Measurements from ENCODE around the gene LHX3. TPM values are rescaled to one million over a fixed set of nuclear protein-coding genes. Genes with fewer than 3 reads are reported as not detected.

The LHX3 gene
- total RNA-seq, 1 experiment from 2014 or later: not detected

DNA sequence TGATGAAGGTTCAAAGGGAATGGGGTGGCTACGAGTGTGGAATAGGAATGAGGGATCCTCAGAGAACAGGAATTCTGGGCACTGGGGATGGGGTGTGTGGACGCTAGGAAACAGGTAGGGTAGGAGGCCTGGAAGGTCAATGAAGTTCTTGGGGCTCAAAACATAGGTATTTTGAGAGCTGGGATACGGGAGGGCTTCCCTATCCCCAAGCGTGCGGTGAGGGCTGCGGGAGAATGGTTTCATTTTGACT is 40.0 kb upstream of the LHX3 start:
- H2BK12ac ChIP-seq (ENCODE audit: insufficient read length, low read depth, low read length): no peak overlapping the region
- H3K4me2 ChIP-seq (ENCODE audit: insufficient read depth, insufficient read length, low read length): peak overlapping the region; percentile 80
- TF ChIP-seq, protein P1, sequence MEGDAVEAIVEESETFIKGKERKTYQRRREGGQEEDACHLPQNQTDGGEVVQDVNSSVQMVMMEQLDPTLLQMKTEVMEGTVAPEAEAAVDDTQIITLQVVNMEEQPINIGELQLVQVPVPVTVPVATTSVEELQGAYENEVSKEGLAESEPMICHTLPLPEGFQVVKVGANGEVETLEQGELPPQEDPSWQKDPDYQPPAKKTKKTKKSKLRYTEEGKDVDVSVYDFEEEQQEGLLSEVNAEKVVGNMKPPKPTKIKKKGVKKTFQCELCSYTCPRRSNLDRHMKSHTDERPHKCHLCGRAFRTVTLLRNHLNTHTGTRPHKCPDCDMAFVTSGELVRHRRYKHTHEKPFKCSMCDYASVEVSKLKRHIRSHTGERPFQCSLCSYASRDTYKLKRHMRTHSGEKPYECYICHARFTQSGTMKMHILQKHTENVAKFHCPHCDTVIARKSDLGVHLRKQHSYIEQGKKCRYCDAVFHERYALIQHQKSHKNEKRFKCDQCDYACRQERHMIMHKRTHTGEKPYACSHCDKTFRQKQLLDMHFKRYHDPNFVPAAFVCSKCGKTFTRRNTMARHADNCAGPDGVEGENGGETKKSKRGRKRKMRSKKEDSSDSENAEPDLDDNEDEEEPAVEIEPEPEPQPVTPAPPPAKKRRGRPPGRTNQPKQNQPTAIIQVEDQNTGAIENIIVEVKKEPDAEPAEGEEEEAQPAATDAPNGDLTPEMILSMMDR (conservative IDR thresholded peaks at IDR 0.05): no peak
- no peak overlapping the region for H2BK20ac ChIP-seq (ENCODE audit: low read depth, low read length, poor library complexity, severe bottlenecking)
- H3K27ac ChIP-seq (ENCODE audit: insufficient read length, low read depth, low read length): no peak overlapping the region
- no peak overlapping the region; the same call in 1 of the 2 replicates for H3K14ac ChIP-seq (ENCODE audit: insufficient read depth, low read length)
- peaks cover 19% of the 10 kb centered on the region; the same call in 1 of the 2 replicates for H3K79me2 ChIP-seq (ENCODE audit: insufficient read depth, low read length)
- no peak overlapping the region for H2BK15ac ChIP-seq (ENCODE audit: low read depth, low read length)
- peaks cover 5% of the 10 kb centered on the region for H3K23me2 ChIP-seq (ENCODE audit: insufficient read length, low read depth, low read length, poor library complexity, severe bottlenecking)
- no peak overlapping the region for H2BK120ac ChIP-seq (ENCODE audit: low read depth, low read length, poor library complexity, severe bottlenecking)
- no peak for DNase-seq
- H3K27me3 Mint-ChIP-seq (ENCODE audit: low read depth): peaks cover 18% of the 10 kb centered on the region
- no peak overlapping the region for H2AK5ac ChIP-seq (ENCODE audit: insufficient read length, low read length)
- peaks cover 0 to 7% (median 5%) of the 10 kb centered on the region in 3 experiments; a peak in 3 of 7 replicates for H3K36me3 Mint-ChIP-seq (ENCODE audit: insufficient read depth in 1 of 3, low read depth in 3 of 3)
- peaks cover 6% of the 10 kb centered on the region for H4K20me1 ChIP-seq (ENCODE audit: control insufficient read depth, insufficient read depth, insufficient read length)
- H3K56ac ChIP-seq (ENCODE audit: insufficient read length, low read depth, low read length): no peak overlapping the region
- H3K9me3 Mint-ChIP-seq: no peaks in the 10 kb centered on the region; a peak in 1 of 5 replicates
- peak overlapping the region; percentile 66 for H3K9ac ChIP-seq (ENCODE audit: extremely low read depth, insufficient read length, low read length)
- no peak overlapping the region for H3T11ph ChIP-seq (ENCODE audit: low read length)
- H3K18ac ChIP-seq (ENCODE audit: insufficient read length, low read depth, low read length): no peak overlapping the region
- peaks cover 9% of the 10 kb centered on the region for H3K4me1 ChIP-seq (ENCODE audit: insufficient read depth, low read length)
- H3K4ac ChIP-seq (ENCODE audit: low read depth, low read length): no peak overlapping the region
- H3K4me3 Mint-ChIP-seq: peak overlapping the region; percentile 83 to 95
- H3K27ac Mint-ChIP-seq: peak overlapping the region; percentile 71 to 75 (median 71); a peak in 6 of 7 replicates
- H3K9me3 ChIP-seq (ENCODE audit: control insufficient read depth, low read depth, low read length): no peaks in the 10 kb centered on the region
- no peak overlapping the region for H4K91ac ChIP-seq (ENCODE audit: insufficient read length, low read depth, low read length)
- peaks cover 5% of the 10 kb centered on the region for H3K79me1 ChIP-seq (ENCODE audit: insufficient read depth, low read depth, low read length, poor library complexity, severe bottlenecking)
- H4K5ac ChIP-seq (ENCODE audit: insufficient read length, low read depth, low read length): no peak overlapping the region
- no peak overlapping the region for H3K23ac ChIP-seq (ENCODE audit: insufficient read length, low read depth, low read length)
- H2AFZ ChIP-seq (ENCODE audit: low read length): no peak overlapping the region
- H3K27me3 ChIP-seq (ENCODE audit: insufficient read depth, low read length): no peaks in the 10 kb centered on the region
- peaks cover 36 to 51% of the 10 kb centered on the region in 2 experiments for H3K4me1 Mint-ChIP-seq
- no peak overlapping the region for H2BK5ac ChIP-seq (ENCODE audit: insufficient read length, low read length)
- no CpG with 5 or more reads among the region's 6 CpGs for WGBS (ENCODE audit: extremely low coverage, insufficient read length, low lambda C conversion rate)
- no peak overlapping the region for H4K8ac ChIP-seq (replicated peaks; ENCODE audit: insufficient read length, low read depth, low read length)

Data from H9 (cell line).